CD4-positive, alpha-beta T cell treated with Interferon gamma for 1 hour (primary cell): Measurements from ENCODE around the gene LPAR4.
"Not testable (repeated sequence)": the region's sequence is repeated elsewhere in the genome, so short reads cannot be mapped to it uniquely, and the experiment has no call there.

Source experiments
- DNase-seq: peaks from one replicate; pipeline ENCODE4 v3.0.0-alpha.2; 2020

Gene LPAR4, protein sequence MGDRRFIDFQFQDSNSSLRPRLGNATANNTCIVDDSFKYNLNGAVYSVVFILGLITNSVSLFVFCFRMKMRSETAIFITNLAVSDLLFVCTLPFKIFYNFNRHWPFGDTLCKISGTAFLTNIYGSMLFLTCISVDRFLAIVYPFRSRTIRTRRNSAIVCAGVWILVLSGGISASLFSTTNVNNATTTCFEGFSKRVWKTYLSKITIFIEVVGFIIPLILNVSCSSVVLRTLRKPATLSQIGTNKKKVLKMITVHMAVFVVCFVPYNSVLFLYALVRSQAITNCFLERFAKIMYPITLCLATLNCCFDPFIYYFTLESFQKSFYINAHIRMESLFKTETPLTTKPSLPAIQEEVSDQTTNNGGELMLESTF

GRCh38 chrX:78747489-78747888 is at the start of gene LPAR4:
Gene LPAR4, plus strand, starts transcription at chrX:78747720. Its CDS starts 7,150 bp downstream, at chrX:78754870.
- no peak for DNase-seq

- no peak for DNase-seq
Measured at GRCh38 chrX:78706071-78706470, 41.4 kb upstream of the LPAR4 start.

- no peak for DNase-seq
Measured at GRCh38 chrX:78708262-78708661, 39.3 kb upstream of the LPAR4 start.

- DNase-seq = no peak
Measured at GRCh38 chrX:78708816-78709215, 38.7 kb upstream of the LPAR4 start.

DNA sequence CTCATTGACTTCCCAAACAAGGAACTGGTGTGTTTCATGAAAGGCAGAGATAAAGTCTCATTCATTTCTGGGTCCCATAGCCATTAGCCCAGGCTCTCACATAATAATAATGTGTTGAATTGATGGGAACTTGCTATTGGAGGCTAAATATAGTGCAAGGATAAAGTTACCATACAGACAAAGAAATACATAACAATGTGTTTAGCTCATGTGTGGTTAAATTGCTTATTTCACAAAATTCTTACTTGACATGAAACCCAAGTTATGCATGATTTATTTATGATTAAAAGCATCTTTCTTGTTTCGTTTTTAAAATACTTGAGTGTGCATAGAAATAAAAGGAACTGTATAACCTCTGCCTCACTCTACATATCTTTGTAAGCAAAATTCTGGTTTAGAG is 37.3 kb upstream of the LPAR4 start:
- DNase-seq = no peak

DNA sequence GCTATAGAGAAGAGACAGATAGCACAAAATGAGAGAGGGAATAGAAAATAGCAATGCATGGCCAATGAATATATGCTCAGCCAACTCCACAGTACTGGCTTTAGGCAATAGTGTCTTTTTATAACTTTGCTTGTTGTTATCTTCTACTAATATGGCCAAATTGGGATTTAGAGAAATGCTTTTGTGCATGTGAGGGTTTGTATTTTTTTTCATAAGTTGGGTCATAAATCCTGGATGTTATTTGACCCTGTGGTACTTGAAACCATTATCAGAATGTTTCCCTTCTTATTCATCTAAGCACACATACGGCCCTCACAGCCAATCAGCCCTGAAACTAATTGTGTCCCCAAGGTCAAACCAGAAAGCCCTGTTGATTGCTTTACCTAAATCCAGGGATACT is 35.2 kb upstream of the LPAR4 start:
- no peak for DNase-seq

DNA sequence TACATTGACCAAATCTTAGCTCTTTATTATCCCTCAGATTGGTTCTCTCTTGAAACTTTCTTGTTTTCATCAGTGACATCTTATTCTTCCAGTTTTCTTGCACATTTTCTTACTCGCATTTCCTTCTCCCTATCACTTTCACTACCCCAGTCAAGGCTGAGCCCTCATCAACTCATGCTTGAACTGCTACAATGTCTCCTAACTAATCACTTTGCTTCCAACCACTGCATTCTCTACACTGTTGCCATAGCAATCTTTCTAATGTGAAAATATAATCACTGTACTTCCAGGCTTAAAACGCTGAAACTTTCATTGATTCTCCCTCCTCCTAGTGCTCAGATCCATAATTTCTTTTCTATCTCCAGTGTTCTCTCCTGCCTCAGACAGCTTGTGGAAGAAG is 22.2 kb upstream of the LPAR4 start:
- DNase-seq = no peak

DNA sequence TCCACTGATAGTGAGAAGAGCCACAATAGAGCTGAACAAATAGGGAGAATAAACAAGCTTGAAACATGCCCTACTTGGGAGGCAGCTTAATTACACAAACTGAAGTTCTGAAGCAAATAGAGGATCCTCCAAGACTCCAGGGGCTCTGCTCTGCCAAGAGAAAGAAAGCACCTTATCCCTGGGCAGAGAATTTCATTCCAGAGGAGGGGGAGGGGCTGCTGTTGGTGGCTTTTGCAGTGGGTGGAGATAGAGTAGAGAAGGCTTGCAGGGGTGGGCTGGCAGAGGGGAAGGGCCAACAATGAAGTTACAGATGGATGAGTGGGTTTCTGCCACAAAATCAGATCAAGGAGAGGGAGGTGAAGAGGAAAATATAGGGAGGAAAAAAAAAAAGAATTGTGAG is 1.0 kb upstream of the LPAR4 start:
- DNase-seq = no peak

DNA sequence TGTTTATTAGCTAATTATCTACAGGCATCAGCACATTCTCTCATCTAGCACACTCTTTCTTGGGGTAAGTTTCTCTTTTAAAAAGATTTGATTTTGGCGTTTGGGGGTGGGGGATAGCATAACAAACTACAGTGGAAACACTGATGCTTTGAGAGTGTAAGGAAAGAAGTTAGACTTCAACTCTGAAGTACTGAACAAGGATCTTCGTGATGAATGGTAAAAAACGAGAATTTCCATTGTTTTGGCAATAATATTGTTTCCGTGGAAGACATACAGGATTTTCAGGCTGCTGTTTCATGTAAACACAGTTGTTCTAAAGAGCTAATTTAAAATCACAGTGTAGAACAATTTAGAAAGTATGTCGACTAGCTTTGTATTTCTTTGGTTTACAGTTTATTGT is 451 bp downstream of the LPAR4 start:
- DNase-seq = no peak

DNA sequence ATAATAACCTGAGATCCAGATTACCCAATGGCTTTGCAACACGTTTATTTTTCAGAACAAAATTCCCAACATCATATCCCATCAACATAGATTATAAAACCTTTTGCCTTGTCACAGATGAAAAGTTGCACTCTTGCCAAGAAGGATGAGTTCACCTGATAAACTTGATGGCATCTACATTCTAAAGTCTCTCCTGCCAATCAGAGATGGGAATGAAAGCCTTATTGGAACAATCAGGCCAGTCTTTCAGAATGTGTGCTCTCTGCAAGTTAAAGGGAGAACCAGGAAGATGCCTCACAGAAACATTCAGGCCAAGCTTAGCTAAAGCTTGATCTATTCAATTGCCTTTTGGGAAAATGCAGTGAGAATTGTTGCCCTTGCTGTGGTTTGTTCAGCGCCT is 1.3 kb downstream of the LPAR4 start:
- no peak for DNase-seq

- no peak for DNase-seq
Measured at GRCh38 chrX:78753571-78753970, 6.1 kb downstream of the LPAR4 start.

DNA sequence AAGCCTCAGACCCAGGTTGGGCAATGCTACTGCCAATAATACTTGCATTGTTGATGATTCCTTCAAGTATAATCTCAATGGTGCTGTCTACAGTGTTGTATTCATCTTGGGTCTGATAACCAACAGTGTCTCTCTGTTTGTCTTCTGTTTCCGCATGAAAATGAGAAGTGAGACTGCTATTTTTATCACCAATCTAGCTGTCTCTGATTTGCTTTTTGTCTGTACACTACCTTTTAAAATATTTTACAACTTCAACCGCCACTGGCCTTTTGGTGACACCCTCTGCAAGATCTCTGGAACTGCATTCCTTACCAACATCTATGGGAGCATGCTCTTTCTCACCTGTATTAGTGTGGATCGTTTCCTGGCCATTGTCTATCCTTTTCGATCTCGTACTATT is 7.4 kb downstream of the LPAR4 start:
- DNase-seq = no peak

DNA sequence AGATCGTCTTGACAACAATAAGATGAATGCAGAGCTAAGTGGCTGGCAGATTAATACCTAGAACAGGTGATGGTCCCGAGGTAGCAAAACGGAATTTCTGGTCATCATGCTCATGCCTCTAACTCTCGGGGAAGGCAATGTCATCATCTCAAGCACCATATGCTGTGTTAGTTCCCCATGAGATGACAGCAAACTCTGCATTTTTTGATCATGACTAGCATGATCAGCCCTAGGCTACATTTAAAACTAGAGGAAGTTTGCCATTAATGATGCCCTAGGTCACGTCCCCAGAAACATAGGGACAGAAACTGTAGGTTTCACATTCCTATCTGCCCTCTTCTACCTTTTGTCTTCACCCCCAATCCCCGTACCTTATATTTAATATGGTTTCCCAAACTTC is 11.6 kb downstream of the LPAR4 start:
- DNase-seq = no peak

DNA sequence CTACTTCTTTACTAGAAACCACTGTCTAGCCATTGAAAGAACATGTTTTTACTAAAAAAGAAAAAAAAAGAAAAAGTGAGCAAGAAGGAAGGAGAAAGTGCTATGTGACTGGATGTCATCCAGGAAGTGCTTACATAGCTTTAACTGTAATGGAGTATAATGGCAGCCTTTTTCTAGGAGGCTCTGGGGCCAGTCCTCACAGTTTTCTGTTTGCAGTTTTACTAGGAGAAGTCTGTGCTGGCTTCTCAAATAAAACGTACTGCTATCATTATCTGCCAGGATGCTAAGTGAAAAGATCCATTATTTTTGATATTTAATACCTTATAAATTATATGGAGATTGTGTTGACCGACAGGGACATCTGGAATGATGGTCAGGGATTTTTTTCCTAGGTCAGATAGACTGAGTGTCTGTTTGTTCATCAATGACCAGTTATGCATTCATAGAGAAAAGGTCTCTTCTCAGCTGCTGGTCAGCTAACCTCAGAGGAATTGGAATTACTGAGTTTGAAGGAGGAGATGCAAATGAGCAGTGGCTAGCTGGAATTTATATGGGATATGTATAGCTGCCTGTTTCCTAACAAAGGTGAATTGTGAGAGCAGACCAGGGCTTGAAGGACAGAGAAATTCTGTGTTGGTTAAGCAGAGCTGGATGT is 21.7 kb downstream of the LPAR4 start:
- DNase-seq = no peak

GRCh38 chrX:78769946-78770345 is 22.4 kb downstream of the LPAR4 start:
- DNase-seq = no peak

DNA sequence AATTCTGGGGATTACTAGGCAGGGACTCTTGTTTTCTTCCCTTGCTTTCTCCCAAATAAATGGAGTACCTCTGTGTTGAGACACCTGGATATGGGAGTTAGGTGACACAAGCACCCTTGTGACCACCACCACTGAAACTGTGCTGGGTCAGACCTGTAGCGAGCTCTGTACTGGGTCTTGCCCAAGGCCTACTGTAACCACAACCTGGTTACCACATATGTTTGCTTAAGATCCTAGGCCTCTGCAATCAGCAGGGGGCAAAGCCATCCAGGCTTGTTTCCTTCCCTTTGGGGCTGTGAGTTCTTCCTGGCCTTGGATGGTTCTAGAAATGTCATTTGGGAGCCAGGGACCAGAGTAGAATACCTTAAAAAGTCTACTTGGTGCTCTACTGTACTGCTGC is 49.4 kb downstream of the LPAR4 start:
- DNase-seq = no peak

GRCh38 chrX:78800114-78800513 is 52.6 kb downstream of the LPAR4 start:
- no peak for DNase-seq

DNA sequence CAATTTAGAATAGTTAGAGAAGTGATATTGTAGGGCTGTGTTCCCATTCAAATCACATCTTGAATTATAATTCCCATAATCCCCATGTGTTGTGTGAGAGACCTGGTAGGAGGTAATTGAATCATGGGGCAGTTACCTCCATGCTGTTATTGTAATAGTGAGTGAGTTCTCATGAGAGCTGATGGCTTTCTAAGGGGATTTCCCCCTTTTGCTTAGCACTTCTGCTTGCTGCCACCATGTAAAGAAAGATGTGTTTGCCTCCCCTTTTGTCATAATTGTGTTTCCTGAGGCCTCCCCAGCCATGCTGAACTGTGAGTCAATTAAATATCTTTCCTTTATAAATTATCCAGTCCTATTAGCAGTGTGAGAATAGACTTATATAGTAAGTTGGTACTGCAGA is 53.2 kb downstream of the LPAR4 start:
- DNase-seq = no peak

DNA sequence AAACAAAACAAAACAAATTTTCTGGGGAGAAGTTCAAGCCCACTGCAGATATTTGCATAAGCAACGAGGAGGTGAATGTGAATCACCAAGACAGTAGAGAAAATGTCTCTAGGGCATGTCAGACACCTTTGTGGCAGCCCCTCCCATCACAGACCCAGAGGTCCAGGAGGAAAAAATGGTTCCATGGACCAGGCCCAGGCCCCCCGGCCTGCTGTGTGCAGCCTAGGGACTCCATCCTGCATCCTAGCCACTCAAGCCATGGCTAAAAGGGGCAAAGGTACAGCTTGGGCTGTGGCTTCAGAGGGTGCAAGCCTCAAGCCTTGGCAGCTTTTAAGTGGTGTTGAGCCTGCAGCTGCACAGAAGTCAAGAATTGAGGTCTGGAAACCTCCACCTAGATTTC is 54.0 kb downstream of the LPAR4 start:
- DNase-seq = no peak

DNA sequence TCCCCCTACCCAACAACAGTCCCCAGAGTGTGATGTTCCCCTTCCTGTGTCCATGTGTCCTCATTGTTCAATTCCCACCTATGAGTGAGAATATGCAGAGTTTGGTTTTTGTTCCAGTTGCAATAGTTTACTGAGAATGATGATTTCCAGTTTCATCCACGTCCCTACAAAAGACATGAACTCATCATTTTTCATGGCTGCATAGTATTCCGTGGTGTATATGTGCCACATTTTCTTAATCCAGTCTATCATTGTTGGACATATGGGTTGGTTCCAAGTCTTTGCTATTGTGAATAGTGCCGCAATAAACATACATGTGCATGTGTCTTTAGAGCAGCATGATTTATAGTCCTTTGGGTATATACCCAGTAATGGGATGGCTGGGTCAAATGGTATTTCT is 55.0 kb downstream of the LPAR4 start:
- DNase-seq = not testable (repeated sequence)
